Caco-2 (cell line): Measurements from ENCODE around the gene RAB13. TPM values are rescaled to one million over a fixed set of nuclear protein-coding genes. Genes with fewer than 3 reads are reported as not detected.
"Not testable (repeated sequence)": the region's sequence is repeated elsewhere in the genome, so short reads cannot be mapped to it uniquely, and the experiment has no call there.

ENCODE experiments used
- BruUV-seq: library from RNA; stranded (reverse); fragments of 400-500 nt; replicated peaks from 2 replicates; lab custom pipeline; 2021; lab: Mats Ljungman, UMichigan
- CTCF ChIA-PET: fragments of 300-600 bp; sonication (Branson Sonifier 250); formaldehyde crosslinking; loops from one replicate; lab custom pipeline; 2022; ENCODE audit warnings: antibody characterized with exemption; lab: Charles Lee
- POLR2A ChIA-PET: fragments of 300-600 bp; sonication (Branson Sonifier 250); formaldehyde crosslinking; loops from one replicate; lab custom pipeline; 2022; ENCODE audit warnings: antibody characterized with exemption; lab: Charles Lee
- DNase-seq, 2 experiments: peaks; one replicate each; pipeline versions ENCODE4 v3.0.0 to v3.0.0-alpha.2; 2020 to 2022
- H3K27me3 ChIP-seq: replicated peaks from 2 replicates; pipeline ENCODE4 v1.6.0; 2011; ENCODE audit warnings: low read length; ENCODE audit not compliant: control insufficient read depth, insufficient read depth
- H3K36me3 ChIP-seq: 2 replicates; pipeline ENCODE4 v1.5.1; 2011; ENCODE audit warnings: low read length; ENCODE audit not compliant: control insufficient read depth, insufficient read depth
- H3K4me1 ChIP-seq: fragments of 250-450 bp; sonication (Bioruptor Pico); 2 replicates; pipeline ENCODE4 v1.5.1; 2020; ENCODE audit warnings: mild to moderate bottlenecking
- H3K4me3 ChIP-seq: 2 replicates; pipeline ENCODE4 v1.5.1; 2011; ENCODE audit warnings: low read depth, mild to moderate bottlenecking, control low read depth, low read length
- H3K9me3 ChIP-seq: fragments of 250-450 bp; sonication (Bioruptor Pico); 2 replicates; pipeline ENCODE4 v1.5.1; 2020; ENCODE audit warnings: mild to moderate bottlenecking, moderate library complexity
- H3K27ac Mint-ChIP-seq: one replicate; pipeline ENCODE4 v1.8.0; 2022; ENCODE audit warnings: mixed read lengths; ENCODE audit not compliant: unreplicated experiment
- H3K27me3 Mint-ChIP-seq: one replicate; pipeline ENCODE4 v1.8.0; 2022; ENCODE audit warnings: mixed read lengths; ENCODE audit not compliant: insufficient read depth, unreplicated experiment
- H3K36me3 Mint-ChIP-seq: one replicate; pipeline ENCODE4 v1.8.0; 2022; ENCODE audit warnings: mild to moderate bottlenecking, mixed read lengths; ENCODE audit not compliant: insufficient read depth, unreplicated experiment
- H3K4me1 Mint-ChIP-seq: one replicate; pipeline ENCODE4 v1.8.0; 2022; ENCODE audit warnings: low read depth, mixed read lengths; ENCODE audit not compliant: unreplicated experiment
- H3K4me3 Mint-ChIP-seq: one replicate; pipeline ENCODE4 v1.8.0; 2022; ENCODE audit warnings: mild to moderate bottlenecking, moderate library complexity, mixed read lengths; ENCODE audit not compliant: unreplicated experiment
- H3K9me3 Mint-ChIP-seq: one replicate; pipeline ENCODE4 v1.8.0; 2022; ENCODE audit warnings: mixed read lengths; ENCODE audit not compliant: unreplicated experiment
- intact Hi-C: fragments of 100-400 bp; cut with micrococcal nuclease; formaldehyde crosslinking; loops from one replicate; pipeline ENCODE4 v1.10.0; 2022; ENCODE audit not compliant: unreplicated experiment
- total RNA-seq: library from RNA; stranded (reverse); gene quantifications from 2 replicates; pipeline ENCODE4 v1.2.3, GENCODE V29; 2022
- TF ChIP-seq, protein P1 (sequence below), 2 experiments: fragments of 200-600 bp in 1 of 2; IDR thresholded peaks; 1 replicate in 1 of 2; 2 replicates in 1 of 2; pipeline versions ENCODE4 v1.5.1 to v1.8.0; 2011 to 2022; ENCODE audit warnings: antibody characterized with exemption in 1 of 2, control low read depth in 1 of 2, inconsistent platforms in 1 of 2, low read depth in 1 of 2, low read length in 1 of 2, mild to moderate bottlenecking in 1 of 2, moderate library complexity in 1 of 2; ENCODE audit not compliant: insufficient read depth in 1 of 2, severe bottlenecking in 1 of 2, unreplicated experiment in 1 of 2

RAB13 gene
- total RNA-seq, 1 experiment from 2014 or later, result 79.3 TPM

DNA sequence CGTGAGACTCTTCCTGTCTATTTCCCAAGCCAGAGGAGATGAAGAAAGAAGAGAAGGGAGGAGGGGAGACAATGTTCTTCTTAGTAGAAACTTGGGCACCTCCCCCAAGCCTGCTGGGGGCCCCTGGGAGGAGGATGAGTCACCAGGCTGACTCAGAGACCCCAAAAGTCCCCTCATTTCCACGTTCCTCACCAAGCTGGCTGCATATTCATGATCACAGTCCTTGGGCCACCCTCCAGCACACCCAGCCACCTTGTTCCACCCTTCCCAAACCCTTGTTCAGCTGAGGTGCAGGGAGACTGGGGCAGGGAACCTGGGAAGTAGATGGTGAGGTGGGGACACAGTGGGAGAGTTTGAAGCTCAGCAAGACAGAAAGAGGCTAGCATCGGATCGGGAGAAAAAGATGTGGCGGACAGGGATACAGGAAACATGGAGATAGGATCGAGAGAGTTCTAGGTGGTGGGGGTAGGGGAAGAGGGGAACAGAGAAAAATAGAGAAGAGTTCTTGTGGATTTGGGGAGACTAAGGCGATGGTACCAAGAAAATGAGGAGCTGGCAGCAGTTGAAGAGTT is 712 bp downstream of the RAB13 start:
- POLR2A ChIA-PET, result interaction anchor here (0.9 to 1.4 kb wide), 3 partner anchors 10 to 22 kb away, joined by 3 to 14 read pairs (median 3); partner anchors contain the start of gene SLC39A1
- DNase-seq, result no peak
- H3K9me3 ChIP-seq, result no peaks in the 10 kb centered on the region
- H3K36me3 Mint-ChIP-seq, result peaks cover 21% of the 10 kb centered on the region
- H3K4me1 Mint-ChIP-seq, result peaks cover 24% of the 10 kb centered on the region
- H3K4me3 ChIP-seq, result peak overlapping the region; percentile 48
- peaks cover under 1% of the 10 kb centered on the region for H3K27me3 Mint-ChIP-seq
- CTCF ChIA-PET, result interaction anchor here (0.5 to 0.9 kb wide), 4 partner anchors 16 to 258 kb away, joined by 3 to 4 read pairs (median 3); partner anchors contain the start of genes CREB3L4 and INTS3
- no peaks in the 10 kb centered on the region for H3K27me3 ChIP-seq
- intact Hi-C loops, result loop anchor here (5.0 kb wide), 1 partner anchor 203 kb away; no protein-coding TSS in a partner anchor
- H3K36me3 ChIP-seq, result no peaks in the 10 kb centered on the region; the same call in 1 of the 2 replicates
- peak overlapping the region; percentile 83 for H3K27ac Mint-ChIP-seq
- TF ChIP-seq, protein P1, sequence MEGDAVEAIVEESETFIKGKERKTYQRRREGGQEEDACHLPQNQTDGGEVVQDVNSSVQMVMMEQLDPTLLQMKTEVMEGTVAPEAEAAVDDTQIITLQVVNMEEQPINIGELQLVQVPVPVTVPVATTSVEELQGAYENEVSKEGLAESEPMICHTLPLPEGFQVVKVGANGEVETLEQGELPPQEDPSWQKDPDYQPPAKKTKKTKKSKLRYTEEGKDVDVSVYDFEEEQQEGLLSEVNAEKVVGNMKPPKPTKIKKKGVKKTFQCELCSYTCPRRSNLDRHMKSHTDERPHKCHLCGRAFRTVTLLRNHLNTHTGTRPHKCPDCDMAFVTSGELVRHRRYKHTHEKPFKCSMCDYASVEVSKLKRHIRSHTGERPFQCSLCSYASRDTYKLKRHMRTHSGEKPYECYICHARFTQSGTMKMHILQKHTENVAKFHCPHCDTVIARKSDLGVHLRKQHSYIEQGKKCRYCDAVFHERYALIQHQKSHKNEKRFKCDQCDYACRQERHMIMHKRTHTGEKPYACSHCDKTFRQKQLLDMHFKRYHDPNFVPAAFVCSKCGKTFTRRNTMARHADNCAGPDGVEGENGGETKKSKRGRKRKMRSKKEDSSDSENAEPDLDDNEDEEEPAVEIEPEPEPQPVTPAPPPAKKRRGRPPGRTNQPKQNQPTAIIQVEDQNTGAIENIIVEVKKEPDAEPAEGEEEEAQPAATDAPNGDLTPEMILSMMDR (IDR thresholded peaks at IDR 0.05; ENCODE audit: insufficient read depth in 1 of 2, low read depth in 1 of 2, low read length in 1 of 2, severe bottlenecking in 1 of 2, unreplicated experiment in 1 of 2), result no peak
- no TSS peak for BruUV-seq
- H3K4me3 Mint-ChIP-seq, result peak overlapping the region; percentile 93
- H3K9me3 Mint-ChIP-seq, result peaks cover 10% of the 10 kb centered on the region
- peaks cover 17% of the 10 kb centered on the region for H3K4me1 ChIP-seq

DNA sequence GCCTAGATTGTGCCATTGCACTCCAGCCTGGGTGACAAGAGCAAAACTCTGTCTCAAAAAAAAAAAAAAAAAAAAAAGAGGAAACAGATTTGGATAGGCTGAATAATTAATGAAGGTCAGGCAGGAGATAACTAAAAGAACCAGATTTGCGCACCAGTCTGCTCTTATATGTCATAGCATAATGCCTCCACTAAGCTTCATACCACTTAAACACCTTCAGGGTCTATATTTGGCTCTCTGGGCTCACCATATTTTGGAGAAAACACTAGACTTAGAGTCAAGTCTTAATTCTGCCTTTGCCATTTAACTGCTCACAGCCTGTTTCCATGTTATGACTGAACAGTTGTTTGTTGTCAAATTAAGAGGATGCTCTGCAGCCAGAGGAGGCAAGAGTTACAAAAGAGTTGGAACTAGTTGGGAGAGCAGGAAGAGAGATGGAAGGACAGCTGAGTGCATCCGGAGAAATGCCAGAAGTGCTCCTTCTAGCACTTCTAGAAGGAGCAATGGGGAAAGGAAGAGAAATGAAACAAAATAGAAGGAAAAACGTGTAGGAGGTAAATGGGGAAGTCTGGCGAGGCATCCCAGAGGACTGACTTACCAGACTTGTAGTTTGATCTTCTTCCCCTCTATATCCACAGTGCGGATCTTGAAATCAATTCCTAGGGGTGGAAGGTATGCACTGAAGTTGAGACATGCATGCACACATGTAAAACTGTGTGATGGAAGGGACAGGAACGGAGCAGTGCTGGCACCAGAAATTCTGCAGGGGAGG is 1.8 kb downstream of the RAB13 start:
- Mint-ChIP-seq H3K4me3 (peak overlapping the region; percentile 93), H3K27ac (no peak overlapping the region)
- no peak overlapping the region for H3K4me3 ChIP-seq

DNA sequence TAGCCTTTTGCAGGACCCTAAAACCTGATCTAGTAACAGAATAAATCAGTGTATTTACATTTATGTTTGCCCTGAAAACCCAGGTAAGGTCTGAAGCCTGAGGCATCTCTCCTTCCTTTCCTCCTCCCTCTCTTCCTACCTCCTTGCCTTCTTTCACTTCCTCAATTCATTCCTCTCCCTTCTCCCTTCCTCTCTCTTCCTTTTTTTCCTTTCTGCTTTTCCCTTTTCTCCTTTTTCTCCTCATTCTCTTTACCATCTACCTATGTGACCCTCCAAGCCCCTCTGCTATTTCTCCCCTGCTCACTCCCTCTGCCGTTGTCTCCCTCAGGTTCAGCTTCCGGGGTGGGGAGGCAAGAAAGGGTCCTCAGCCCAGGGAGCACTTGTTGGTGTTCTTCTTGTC is 4.4 kb downstream of the RAB13 start:
- H3K36me3 Mint-ChIP-seq, result peaks cover 22% of the 10 kb centered on the region
- H3K4me1 ChIP-seq, H3K4me3 Mint-ChIP-seq, H3K27ac Mint-ChIP-seq, H3K36me3 ChIP-seq, CTCF ChIA-PET, H3K4me3 ChIP-seq, H3K27me3 ChIP-seq, DNase-seq, H3K9me3 ChIP-seq, H3K27me3 Mint-ChIP-seq, POLR2A ChIA-PET, H3K9me3 Mint-ChIP-seq, intact Hi-C loops: not testable (repeated sequence)
- BruUV-seq, result TSS peak; percentile 66
- peaks cover 17% of the 10 kb centered on the region for H3K4me1 Mint-ChIP-seq

More for the DNA sequence above, 1.8 kb downstream of the RAB13 start:
- Histone ChIP-seq H3K36me3 (no peaks in the 10 kb centered on the region; the same call in 1 of the 2 replicates), H3K9me3 (no peaks in the 10 kb centered on the region), H3K4me1 (peaks cover 13% of the 10 kb centered on the region), H3K27me3 (no peaks in the 10 kb centered on the region)
- ChIA-PET CTCF (interaction anchor here (0.6 to 1.0 kb wide), 2 partner anchors 17 to 436 kb away, joined by 3 read pairs; partner anchors contain the start of gene CREB3L4), POLR2A (no interaction called here)
- Mint-ChIP-seq H3K27me3 (no peaks in the 10 kb centered on the region), H3K9me3 (no peaks in the 10 kb centered on the region), H3K36me3 (peaks cover 18% of the 10 kb centered on the region), H3K4me1 (peaks cover 17% of the 10 kb centered on the region)
- DNase-seq, result no peak
- BruUV-seq, result no TSS peak
- intact Hi-C loops, result no loop called here
- TF ChIP-seq, protein P1 (IDR thresholded peaks at IDR 0.05; ENCODE audit: insufficient read depth in 1 of 2, low read depth in 1 of 2, low read length in 1 of 2, severe bottlenecking in 1 of 2, unreplicated experiment in 1 of 2), result no peak

DNA sequence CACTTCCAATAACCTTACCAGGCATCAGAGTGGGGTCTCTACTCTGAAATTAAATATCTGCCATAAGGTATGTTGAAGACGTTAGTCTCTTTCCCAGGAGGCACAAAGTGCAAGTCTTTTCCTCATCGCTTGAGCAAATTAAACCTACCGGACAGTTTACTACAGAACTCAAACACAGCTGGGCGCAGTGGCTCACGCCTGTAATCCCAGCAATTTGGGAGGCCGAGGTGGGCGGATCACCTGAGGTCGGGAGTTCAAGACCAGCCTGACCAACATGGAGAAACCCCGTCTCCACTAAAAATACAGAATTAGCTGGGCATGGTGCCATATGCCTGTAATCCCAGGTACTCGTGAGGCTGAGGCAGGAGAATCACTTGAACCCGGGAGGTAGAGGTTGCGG is 7.0 kb downstream of the RAB13 start:
- ChIA-PET CTCF (interaction anchor here (0.6 to 0.9 kb wide), 2 partner anchors 11 to 236 kb away, joined by 3 read pairs; partner anchors contain the start of gene RPS27), POLR2A (interaction anchor here (2.7 to 4.0 kb wide), 2 partner anchors 11 to 14 kb away, joined by 26 to 105 read pairs; partner anchors contain the start of genes CREB3L4, RPS27 and SLC39A1)
- DNase-seq, H3K9me3 Mint-ChIP-seq, intact Hi-C loops, H3K4me1 ChIP-seq, H3K36me3 ChIP-seq, BruUV-seq, H3K4me3 ChIP-seq, H3K27me3 Mint-ChIP-seq, H3K27me3 ChIP-seq, H3K9me3 ChIP-seq, H3K4me1 Mint-ChIP-seq: not testable (repeated sequence)
- Mint-ChIP-seq H3K27ac (peak overlapping the region; percentile 92), H3K36me3 (peaks cover 34% of the 10 kb centered on the region), H3K4me3 (peak overlapping the region; percentile 95)
